HepG2 (cell line): ENCODE data around the gene CPVL. TPM values are rescaled to one million over a fixed set of nuclear protein-coding genes. Genes with fewer than 3 reads are reported as not detected.
A peak's percentile ranks its signal among the peaks of the same experiment; 100 is the strongest.

Source experiments
- CCAR2 ChIP-seq: fragments of 200-400 bp; formaldehyde crosslinking; optimal IDR thresholded peaks from 2 replicates; pipeline ENCODE3; 2018; ENCODE audit warnings: low read depth, mild to moderate bottlenecking, low read length, moderate library complexity
- FOSL2 ChIP-seq: sonication (generic); formaldehyde crosslinking; IDR thresholded peaks from 2 replicates; pipeline ENCODE4 v1.4.0; 2020; ENCODE audit warnings: missing genetic modification reagents
- NR2F6 ChIP-seq, 2 experiments: IDR thresholded peaks; 2 replicates each; pipeline ENCODE4 v1.6.1; 2016; ENCODE audit warnings: antibody characterized with exemption in 1 of 2, mild to moderate bottlenecking in 1 of 2
- NR3C1 ChIP-seq: sonication (generic); formaldehyde crosslinking; IDR thresholded peaks from 2 replicates; pipeline ENCODE4 v1.4.0; 2020; ENCODE audit warnings: missing genetic modification reagents
- PHF21A ChIP-seq: sonication (generic); formaldehyde crosslinking; IDR thresholded peaks from 2 replicates; pipeline ENCODE4 v1.5.0; 2020; ENCODE audit warnings: mild to moderate bottlenecking, missing genetic modification reagents
- SP2 ChIP-seq: sonication (generic); formaldehyde crosslinking; IDR thresholded peaks from 2 replicates; pipeline ENCODE4 v1.5.1; 2020; ENCODE audit warnings: mild to moderate bottlenecking, missing genetic modification reagents
- STAG1 ChIP-seq: sonication (generic); formaldehyde crosslinking; IDR thresholded peaks from 2 replicates; pipeline ENCODE4 v1.4.0; 2020; ENCODE audit warnings: missing genetic modification reagents
- TEAD3 ChIP-seq: optimal IDR thresholded peaks from 2 replicates; pipeline ENCODE3; 2016; ENCODE audit warnings: borderline replicate concordance
- ZNF557 ChIP-seq: sonication (generic); formaldehyde crosslinking; IDR thresholded peaks from 2 replicates; pipeline ENCODE4 v1.4.0; 2020; ENCODE audit warnings: missing genetic modification reagents
- ZNF672 ChIP-seq: sonication (generic); formaldehyde crosslinking; IDR thresholded peaks from 2 replicates; pipeline ENCODE4 v1.8.1; 2022; ENCODE audit warnings: missing genetic modification reagents
- ZNF747 ChIP-seq: sonication (generic); formaldehyde crosslinking; IDR thresholded peaks from 2 replicates; pipeline ENCODE4 v1.8.1; 2023; ENCODE audit warnings: missing genetic modification reagents, mild to moderate bottlenecking, borderline replicate concordance
- polyA plus RNA-seq, 8 experiments: library from polyadenylated mRNA; depleted of rRNA in 3 of 8; stranded (reverse) in 7 of 8; unstranded in 1 of 8; fragments of >200 nt; fragmentation: Illumina TruSeq in 4 of 8; extraction: Trizol in 4 of 8; gene quantifications; 2 replicates each; pipeline versions ENCODE4 v1.2.1 to v1.2.3, GENCODE V29; 2011 to 2016; ENCODE audit warnings: low read depth in 4 of 8, missing spikeins in 1 of 8, mixed read lengths in 1 of 8; ENCODE audit not compliant: insufficient read depth in 1 of 8
- total RNA-seq, 5 experiments: library from RNA; depleted of rRNA; stranded (reverse); fragments of >200 nt; fragmentation: Illumina TruSeq; extraction: Trizol; gene quantifications; 2 replicates each; pipeline ENCODE4 v1.2.3, GENCODE V29; 2016; ENCODE audit warnings: low read depth in 1 of 5
- TF ChIP-seq, protein P1 (sequence below): sonication (generic); formaldehyde crosslinking; IDR thresholded peaks from 2 replicates; pipeline ENCODE4 v1.4.0; 2020; ENCODE audit warnings: mild to moderate bottlenecking, missing genetic modification reagents
- TF ChIP-seq, protein P2 (sequence below): sonication (generic); formaldehyde crosslinking; IDR thresholded peaks from 2 replicates; pipeline ENCODE4 v1.5.0; 2020; ENCODE audit warnings: missing genetic modification reagents, mild to moderate bottlenecking, borderline replicate concordance

Gene CPVL
- total and polyA plus RNA-seq, 2 of the 13 experiments (the other 11 are each of a cell fraction or from before 2014, with no cell fraction given), result 59.2 to 294 TPM

DNA sequence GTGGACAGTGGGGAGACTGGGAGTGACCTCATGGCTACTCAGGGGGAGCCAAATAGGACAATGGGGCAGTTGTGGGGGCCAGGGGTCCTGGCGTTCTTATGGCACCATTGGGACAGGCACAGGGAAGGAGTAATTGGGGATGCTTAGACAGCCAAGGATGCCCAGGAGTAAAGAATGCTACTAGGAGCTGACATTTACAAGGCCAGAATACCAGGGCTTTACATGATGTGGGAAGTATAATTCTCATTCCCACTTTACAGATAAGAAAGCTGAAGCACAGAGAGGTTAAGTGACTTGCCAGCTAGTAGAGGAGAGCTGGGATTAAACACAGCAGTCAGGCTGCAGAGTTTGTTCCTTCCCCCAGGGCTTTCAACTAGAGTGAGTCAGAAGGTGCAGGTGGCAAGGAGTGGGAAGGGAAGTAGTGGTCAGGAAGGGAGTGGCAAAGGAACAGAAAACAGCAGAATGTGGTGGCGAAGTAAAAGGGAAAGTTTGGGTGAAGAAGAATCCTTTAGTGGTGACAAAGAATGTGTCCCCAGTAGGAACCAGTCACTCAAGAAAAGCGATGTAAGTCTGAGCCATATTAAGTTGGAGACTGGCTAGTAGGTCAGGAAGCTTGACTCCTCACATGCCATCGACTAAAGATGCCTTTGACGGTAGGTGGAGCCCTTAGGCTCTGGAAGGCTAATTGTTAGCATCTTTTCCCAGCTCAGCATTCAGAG lies 32.8 kb downstream of the CPVL start (continued):
- TF ChIP-seq, protein P1, sequence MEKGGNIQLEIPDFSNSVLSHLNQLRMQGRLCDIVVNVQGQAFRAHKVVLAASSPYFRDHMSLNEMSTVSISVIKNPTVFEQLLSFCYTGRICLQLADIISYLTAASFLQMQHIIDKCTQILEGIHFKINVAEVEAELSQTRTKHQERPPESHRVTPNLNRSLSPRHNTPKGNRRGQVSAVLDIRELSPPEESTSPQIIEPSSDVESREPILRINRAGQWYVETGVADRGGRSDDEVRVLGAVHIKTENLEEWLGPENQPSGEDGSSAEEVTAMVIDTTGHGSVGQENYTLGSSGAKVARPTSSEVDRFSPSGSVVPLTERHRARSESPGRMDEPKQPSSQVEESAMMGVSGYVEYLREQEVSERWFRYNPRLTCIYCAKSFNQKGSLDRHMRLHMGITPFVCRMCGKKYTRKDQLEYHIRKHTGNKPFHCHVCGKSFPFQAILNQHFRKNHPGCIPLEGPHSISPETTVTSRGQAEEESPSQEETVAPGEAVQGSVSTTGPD (CRISPR knock-in tag), result no peak
- TF ChIP-seq SP2 (CRISPR knock-in tag) (no peak), NR3C1 (CRISPR knock-in tag) (no peak), FOSL2 (no peak), STAG1 (CRISPR knock-in tag) (peak; percentile 82), NR2F6 (IDR thresholded peaks at IDR 0.05) (no peak), NR2F6 (CRISPR knock-in tag; IDR thresholded peaks at IDR 0.05) (no peak), ZNF672 (CRISPR knock-in tag) (no peak), ZNF747 (CRISPR knock-in tag) (no peak), PHF21A (no peak), ZNF557 (CRISPR knock-in tag) (no peak), TEAD3 (CRISPR knock-in tag) (peak; percentile 23), CCAR2 (no peak)
- TF ChIP-seq, protein P2, sequence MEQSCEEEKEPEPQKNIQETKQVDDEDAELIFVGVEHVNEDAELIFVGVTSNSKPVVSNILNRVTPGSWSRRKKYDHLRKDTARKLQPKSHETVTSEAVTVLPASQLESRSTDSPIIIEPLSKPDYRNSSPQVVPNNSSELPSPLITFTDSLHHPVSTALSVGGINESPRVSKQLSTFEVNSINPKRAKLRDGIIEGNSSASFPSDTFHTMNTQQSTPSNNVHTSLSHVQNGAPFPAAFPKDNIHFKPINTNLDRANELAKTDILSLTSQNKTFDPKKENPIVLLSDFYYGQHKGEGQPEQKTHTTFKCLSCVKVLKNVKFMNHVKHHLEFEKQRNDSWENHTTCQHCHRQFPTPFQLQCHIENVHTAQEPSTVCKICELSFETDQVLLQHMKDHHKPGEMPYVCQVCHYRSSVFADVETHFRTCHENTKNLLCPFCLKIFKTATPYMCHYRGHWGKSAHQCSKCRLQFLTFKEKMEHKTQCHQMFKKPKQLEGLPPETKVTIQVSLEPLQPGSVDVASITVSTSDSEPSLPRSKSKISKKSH, result no peak
